NCI-H748 treated with DMSO at 0.1 percent for 48 hours (cell line): ENCODE measurements around the gene ADAT2.
"Not testable (repeated sequence)": the region's sequence is repeated elsewhere in the genome, so short reads cannot be mapped to it uniquely, and the experiment has no call there.

Experiments used
- DNase-seq: peaks from one replicate; lab custom pipeline; 2025; lab: John Stamatoyannopoulos, UW

The ADAT2 gene

DNA sequence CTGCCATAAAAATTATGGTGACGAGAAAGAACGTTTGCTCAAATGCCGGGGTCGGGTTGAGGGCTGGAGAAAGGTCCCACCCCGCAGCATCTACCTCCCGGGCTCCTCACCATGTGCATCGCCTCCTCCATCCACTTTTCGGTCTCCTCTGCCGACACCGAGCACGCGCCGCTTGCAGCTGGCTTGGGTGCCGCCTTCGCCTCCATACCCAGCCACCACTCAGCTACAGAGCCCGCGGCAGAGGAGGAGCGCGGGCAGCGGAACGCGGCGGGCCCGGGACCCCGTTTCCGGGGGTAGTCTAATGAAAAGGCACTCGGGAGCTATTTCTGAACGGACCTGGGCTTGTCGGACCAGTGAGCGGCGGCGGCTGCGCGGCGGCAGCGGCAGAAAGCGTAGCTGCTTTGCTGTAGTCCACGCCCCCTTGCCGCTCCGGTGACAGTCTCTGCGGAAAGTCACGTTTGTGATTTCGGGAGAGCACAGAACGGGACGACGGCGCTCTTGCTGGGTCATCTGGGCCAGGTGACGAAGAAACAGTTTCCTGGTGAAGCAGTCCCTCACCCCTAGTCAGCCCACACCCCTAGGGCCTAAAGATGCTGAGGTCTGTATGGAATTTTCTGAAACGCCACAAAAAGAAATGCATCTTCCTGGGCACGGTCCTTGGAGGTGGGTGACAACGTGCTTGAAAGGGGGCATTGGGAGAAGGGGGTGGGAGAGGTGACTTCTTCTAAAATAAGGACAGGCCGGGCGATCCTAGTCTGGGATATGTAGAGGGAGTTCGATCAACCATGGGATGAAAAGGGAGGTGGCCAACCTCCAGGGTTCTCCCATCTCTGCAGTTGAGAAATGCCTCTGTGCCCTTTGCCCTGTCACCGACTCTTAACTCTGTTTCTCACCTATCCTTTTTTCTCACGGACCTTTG is at the start of gene ADAT2, which contains the start of gene PEX3:
TSS of gene ADAT2 (minus strand) at position 243 of the 919 bp plus-strand sequence. CDS start at position 206, 37 bp downstream.
TSS of gene PEX3 (plus strand) at position 353 of the 919 bp plus-strand sequence. CDS start at position 591, 238 bp downstream.
- peak; percentile 81 for DNase-seq

DNA sequence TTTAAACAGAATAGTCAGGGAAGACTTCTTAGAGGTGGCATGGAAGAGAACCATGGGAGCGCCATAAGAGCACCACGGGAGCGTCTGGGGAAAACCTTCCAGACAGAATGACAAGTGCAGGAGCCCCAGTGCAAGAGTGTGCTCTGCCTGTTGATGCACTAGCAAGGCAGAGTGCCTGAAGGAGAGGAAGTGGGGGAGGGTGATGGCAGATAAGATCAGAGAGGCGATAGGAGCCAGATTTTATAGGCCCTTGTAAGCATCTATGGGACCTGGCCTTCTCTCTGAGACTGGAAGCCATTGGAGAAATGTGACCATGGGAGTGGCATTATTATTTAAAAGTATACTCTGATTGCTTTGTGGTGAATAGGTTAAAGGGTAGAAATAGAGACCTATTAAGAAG is 47.9 kb upstream of the ADAT2 start:
- no peak for DNase-seq

DNA sequence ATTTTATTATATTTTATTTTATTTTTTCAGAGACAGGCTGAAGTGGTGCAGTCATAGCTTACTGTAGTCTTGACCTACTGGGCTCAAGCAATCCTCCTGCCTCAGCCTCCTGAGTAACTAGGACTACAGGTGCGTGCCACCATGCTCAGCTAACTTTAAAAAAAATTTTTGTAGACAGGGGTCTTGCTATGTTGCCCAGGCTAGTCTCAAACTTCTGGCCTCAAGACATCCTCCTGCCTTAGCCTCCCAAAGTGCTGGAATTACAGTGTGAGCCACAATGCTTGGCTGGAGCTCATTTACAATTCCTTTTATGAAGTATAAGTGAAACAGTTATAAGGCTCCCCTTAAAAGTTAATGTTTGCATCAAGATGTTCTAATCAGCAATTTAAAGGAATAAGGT is 46.5 kb upstream of the ADAT2 start:
- no peak for DNase-seq

DNA sequence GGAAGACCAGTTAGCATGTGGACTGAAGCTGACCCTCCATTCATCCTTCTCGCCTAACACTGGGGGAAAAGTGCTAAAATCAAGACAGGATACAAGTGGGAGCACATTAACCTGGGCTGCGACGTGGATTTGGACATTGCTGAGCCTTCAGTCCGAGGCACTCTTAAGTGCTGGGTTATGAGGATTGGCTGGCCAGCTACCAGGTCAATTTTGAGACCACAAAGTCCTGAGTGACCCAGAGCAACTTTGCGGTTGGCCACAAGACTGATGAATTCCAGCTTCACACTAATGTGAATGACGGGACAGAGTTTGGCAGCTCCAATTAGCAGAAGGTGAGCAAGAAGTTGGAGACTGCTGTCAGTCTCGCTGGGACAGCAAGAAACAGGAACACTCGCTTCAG is 40.3 kb upstream of the ADAT2 start:
- no peak for DNase-seq

DNA sequence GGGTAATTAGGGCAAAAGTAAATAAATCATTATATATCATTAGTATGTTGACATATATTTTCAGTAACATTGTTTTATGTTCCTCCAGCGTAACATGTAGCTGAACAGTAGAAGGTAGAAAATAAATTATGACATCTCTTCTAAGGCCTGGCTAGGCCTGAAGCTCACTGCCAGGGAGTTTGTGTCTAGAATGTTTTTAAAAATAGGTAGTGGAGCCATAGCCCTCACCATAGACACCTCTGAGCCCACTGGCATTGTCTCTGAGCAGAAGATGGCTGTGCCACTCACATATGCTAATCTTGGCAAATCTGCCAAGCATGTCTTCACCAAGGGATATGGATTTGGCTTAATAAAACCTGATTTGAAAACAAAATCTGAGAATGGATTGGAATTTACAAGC is 39.7 kb upstream of the ADAT2 start:
- no peak for DNase-seq

DNA sequence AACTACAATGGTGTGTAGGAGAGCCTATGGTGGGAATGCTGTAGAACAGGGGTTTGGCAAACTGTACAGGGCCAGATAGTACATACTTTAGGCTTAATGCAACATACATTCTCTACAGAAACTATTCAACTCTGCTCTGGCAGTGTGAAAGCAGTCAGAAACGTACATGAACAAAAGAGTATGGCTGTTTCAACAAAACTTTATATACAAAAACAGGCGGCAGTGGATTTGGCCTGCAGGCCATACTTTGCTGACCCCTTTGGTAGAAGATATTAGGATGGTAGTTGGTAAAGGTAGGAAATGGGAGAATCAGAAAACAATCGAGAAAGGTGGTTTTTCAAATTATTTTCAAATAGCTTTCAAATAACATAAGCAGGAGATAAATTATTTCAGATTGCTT is 36.3 kb upstream of the ADAT2 start:
- DNase-seq, result no peak

DNA sequence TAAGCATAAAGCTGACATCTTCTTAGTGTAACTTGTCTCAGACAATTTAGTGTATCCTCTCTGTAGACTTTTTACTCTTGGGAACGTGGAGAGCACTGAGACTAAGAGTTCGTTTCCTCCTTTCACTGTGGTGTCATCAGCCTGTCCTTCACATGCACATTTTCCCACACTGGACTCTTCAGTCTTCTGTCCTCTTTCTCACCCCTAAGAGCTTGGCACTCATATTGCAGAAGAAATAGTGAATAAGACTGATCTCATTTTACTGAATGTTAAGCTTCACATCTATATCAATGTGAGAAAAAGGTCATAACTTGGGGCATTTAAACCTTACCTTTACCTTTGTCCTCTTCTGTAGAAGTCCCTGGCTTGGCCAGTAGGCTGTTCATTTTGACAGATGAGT is 35.5 kb upstream of the ADAT2 start:
- no peak for DNase-seq

DNA sequence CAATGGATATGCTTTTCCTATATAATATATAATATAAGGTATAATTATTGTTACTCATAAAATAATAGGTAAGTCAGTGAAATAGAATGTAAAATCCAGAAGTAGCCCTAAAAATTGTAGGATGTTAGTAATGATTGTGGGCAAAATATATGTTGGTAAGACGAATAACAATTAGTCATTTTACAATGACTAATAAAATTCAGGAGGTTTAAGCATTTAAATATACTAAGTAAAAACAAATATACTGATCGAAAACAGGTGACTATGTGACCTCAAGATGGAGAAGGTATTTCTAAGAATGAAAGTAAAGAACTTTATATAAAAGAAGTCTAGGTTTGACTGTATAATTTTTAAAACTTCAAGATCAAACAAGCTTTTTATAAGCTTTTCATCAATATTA is 32.1 kb upstream of the ADAT2 start:
- DNase-seq, result no peak

DNA sequence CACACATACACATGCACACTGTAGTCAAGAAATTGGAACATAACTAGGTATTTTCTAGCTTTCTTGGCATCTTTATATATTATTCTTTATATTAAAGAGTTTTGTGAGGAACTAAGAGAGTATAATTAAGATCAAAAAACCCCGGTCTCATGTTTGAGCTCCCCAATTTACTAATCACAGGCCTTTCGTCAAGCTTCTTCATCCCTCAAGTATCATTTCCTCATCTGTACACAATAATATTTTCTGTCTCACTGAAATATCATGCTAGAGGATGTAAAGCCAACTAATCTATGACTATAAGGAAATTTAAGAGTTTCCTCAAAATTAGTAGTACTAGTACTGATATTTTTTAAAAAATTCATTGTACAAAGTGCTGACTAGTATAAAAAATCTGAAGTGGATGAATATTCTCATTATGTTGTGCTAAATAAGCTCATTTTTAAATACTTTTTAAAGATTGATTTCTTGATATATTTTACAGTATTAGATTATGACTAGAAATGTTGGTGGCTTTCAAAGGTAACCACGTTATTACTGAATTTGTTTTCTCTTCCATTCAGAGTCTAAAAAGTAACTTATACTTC is 28.1 kb upstream of the ADAT2 start:
- DNase-seq, result no peak

DNA sequence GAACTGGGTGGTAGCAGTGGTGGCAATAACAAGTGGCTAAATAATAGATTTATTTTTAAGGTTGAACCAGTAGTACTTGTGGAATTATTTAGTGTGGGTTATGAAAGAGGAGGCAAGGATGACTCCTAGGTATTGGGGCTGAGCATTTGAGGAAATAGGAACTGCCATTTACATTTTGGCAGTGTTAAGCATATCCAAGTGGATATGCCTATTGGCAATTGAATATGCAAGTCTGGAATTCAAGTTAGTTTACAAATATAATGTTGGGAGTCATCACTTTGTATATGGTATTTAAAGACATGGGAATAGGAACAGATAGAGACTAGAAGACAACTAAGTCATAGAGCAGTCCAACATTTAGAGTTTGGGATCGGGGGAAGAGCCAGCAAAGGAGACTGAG is 26.1 kb upstream of the ADAT2 start:
- DNase-seq, result no peak

DNA sequence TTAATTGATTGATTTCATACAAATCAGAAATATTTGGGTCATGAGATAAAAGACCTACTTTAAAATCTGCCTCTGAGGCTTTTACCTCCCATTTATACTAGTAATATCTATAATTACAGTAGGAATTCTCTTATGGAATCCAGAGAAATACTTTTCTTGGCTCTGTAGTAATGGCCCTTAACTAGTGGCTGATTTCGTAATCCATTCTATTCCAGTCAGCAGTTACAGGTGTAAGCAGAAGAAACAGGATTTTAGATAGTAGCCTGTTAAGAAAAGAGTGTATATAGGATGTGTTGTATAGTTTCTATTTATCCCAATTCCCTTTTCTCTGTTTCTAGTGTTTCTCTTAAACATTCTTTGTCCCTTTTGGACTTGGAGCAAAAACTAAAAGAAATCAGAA is 21.3 kb upstream of the ADAT2 start:
- DNase-seq, result no peak

DNA sequence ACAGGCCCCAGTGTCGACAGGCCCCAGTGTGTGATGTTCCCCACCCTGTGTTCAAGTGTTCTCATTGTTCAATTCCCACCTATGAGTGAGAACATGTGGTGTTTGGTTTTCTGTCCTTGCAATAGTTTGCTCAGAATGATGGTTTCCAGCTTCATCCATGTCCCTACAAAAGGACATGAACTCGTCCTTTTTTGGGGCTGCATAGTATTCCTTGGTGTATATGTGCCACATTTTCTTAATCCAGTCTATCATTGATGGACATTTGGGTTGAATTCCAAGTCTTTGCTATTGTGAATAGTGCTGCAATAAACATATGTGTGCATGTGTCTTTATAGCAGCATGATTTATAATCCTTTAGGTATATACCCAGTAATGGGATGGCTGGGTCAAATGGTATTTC is 18.3 kb upstream of the ADAT2 start:
- not testable (repeated sequence) for DNase-seq

DNA sequence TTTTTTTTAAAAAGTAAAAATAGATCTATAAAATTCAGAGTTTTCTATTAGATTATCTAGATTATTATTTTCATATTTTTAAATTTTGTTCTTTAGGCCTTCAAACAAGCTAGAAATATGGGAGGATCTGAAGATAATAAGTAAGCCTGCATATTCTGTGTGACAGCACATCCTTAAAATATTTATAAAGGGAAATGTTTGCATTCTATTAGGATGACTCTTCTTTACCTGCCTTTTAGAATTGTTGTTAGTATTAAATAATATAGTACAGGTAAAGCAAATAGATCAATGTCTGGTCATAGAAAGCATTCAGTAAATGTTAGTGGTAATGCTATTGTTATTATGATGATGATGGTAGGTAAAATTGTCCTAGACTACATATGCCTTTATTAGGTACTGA is 17.5 kb upstream of the ADAT2 start:
- DNase-seq, result no peak

DNA sequence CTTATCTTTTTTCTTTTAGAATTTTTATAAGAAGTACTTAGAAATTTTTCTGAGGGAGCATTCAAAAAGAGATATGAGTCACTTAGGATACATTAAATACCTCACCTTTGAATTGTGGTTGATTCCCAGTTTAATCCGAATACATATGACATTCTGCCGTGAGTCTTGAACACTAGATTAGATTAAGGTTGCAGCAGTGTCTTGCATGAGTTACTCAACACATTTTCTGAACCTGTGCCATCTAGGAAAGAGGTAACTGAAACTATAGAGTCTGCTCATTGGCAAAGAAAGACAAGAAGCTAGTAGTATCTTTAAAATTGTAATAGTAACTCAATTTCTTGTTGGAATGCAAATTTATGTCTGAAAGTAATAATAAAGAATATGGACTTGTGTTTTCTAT is 15.1 kb upstream of the ADAT2 start:
- no peak for DNase-seq

DNA sequence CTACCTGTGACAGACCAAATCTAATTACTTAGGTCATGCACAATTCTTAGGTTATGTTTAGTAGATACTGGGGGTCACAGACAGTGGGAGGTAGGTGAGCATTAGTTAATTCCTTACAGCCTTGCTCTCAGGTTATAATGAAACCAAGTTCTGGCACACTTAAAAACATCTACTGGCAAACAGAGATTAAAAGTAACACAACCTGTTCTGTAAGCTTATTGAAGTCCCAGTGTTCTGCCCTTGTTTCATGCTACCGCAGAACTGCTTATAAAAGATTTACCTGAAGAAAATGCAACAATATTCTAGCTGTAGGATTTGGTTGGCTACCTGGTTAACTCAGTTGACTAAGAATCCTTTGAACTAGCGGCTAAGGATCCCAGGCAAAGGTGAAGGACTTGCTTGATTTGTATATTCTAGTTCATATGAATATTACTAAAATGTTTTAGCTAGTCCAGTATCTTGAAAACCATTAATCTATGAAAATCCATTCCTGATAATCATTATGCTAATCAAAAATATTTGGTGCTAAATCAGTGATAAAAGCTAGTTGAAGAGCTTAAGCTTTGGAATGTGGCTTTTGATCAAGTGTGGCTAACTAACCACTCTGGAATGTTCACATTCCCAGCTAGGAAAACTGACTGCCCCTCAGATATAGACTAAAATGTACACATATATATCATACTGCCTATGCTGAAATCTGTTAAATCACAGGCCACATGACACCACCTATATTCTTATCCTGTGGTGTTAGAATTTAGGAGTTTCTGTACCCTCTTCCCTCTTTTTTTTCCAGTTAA is 7.3 kb upstream of the ADAT2 start:
- DNase-seq, result no peak

DNA sequence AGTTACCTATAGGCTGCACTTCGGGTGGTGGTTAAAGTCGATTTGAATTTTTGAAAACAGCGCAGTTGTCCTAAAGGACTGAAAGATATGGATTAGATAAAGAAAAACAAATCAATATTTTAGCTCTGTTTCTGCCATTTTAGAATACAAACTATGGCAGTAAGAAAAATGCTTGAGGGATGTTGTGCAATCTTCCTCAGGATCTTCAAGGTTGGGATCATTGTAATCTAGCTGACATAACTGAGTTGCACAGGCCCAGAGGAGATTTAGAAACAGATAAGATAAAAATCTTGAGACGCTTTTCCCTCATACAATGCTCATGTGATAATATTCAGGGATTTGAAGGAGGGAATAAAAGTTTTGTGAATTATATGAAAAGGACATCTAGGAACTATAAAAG is 1.0 kb upstream of the ADAT2 start:
- DNase-seq, result no peak

DNA sequence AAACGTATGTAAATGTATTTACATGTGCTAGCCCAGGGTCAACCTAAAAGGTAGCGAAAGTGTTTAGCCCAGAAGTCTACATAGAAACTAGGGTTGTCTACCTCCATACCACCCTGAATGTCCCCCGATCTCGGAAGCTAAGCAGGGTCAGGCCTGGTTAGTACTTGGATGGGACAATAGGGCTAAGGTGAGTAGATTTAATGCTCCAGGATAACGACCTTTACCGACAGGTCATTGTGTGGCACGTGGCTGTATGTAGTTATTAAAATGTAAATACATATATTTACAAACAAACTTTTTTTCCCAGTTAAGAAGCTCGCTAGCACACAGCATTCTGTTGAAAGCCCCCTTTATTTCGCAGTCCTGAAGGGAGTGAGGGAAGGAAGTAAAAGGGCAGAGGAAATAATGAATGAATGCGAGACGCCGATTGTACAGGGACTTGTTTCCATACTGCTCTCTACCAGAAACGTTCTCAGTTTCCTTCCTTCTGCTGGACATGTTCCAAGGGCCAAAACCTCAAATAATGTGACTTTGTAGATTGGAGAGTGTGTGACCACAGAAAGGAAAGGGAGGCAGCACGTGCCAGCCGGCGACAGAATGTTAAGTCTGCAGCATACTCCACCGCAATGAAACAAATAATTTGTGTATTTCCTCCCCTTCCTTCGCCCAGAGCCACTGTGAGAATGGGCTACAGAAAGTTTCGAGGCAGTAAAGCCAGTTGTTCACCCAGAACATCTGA is 612 bp downstream of the ADAT2 start:
- DNase-seq, result no peak

DNA sequence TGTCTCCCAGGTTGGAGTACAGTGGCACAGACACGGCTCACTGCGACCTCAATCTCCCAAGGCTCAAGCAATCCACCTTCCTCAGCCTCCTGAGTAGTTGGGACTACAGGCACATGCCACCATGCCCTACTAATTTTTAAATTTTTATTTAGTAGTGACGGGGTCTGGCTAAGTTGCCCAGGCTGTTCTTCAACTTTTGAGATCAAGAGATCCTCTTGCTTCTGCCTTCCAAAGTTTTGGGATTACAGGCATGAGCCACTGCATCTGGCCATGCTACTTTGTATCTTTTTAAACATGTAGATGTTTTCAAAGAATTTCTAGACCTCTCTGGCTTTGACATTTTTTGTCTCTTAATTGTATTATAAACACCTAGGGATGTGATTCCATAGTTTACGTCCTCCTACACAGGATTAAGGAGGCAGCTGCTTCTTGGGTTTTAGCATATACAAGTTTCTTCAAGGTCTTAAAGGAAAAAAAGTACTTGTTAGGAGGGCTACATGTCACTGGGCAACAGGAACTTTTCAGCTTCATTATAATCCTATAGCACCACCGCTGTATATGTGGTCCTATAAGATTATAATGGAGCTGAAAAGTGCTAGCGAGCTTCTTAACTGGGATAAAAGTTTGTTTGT is 1.3 kb downstream of the ADAT2 start:
- no peak for DNase-seq

DNA sequence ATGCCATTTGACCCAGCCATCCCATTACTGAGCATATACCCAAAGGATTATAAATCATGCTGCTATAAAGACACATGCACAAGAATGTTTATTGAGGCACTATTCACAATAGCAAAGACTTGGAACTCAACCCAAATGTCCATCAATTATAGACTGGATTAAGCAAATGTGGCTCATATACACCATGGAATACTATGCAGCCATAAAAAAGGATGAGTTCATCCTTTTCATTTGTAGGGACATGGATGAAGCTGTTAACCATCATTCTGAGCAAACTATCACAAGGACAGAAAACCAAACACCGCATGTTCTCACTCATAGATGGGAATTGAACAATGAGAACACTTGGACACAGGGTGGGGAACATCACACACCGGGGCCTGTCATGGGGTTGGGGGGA is 2.6 kb downstream of the ADAT2 start:
- not testable (repeated sequence) for DNase-seq

DNA sequence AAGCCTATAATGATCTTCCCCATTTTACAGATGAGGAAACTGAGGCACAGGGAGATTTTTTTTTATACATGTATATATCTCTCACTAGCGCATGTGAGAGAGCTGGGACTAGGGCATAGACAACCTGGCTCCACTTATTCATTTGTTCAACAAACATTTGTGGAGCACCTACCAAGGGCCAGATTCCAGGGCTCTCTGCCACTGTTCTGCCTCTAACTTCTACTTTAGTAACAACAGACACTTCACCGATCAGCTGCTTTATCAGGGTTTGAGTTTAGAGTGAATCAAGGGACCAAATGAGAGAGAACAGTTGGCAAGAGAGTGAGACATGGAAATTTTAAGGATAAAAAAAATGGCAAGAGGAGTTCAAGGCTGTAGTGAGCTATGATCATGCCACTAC is 7.4 kb downstream of the ADAT2 start:
- no peak for DNase-seq
